ENCODE results near the gene PADI2. TPM values are rescaled to one million over a fixed set of nuclear protein-coding genes. Genes with fewer than 3 reads are reported as not detected.

PADI2 gene
- total and polyA plus RNA-seq, 2 of the 8 experiments (the other 6 are each of a cell fraction or from before 2014, with no cell fraction given), result 1.6 to 7.5 TPM

GRCh38 chr1:17097787-17098186 is 21.5 kb downstream of the PADI2 start:
- Histone ChIP-seq H3K14ac (ENCODE audit: insufficient read length) (no peak overlapping the region), H3K27ac (ENCODE audit: low read depth, low read length) (no peak overlapping the region), H4K20me1 (replicated peaks in 1 of 2; ENCODE audit: control insufficient read depth in 1 of 2, insufficient read depth in 2 of 2, low read length in 2 of 2) (no peaks in the 10 kb centered on the region), H3K4ac (replicated peaks; ENCODE audit: insufficient read length, low read depth, low read length) (no peak overlapping the region), H2AK5ac (ENCODE audit: low read depth, low read length) (no peak overlapping the region), H3K4me1 (replicated peaks in 1 of 4; ENCODE audit: control insufficient read depth in 3 of 4, insufficient read depth in 4 of 4, low read length in 3 of 4) (0 out of 7 replicates have a peak, but pooled peaks cover 0 to 2% (median under 1%) of the 10 kb centered on the region in 4 experiments), H3K18ac (ENCODE audit: extremely low read depth, low read length) (no peak overlapping the region), H3K79me1 (ENCODE audit: low read depth, low read length) (no peaks in the 10 kb centered on the region), H3K4me2 (ENCODE audit: insufficient read depth in 1 of 2, low read depth in 2 of 2, low read length in 2 of 2) (no peak overlapping the region), H2BK5ac (ENCODE audit: low read depth, low read length) (no peak overlapping the region), H2BK20ac (ENCODE audit: low read length) (no peak overlapping the region), H4K91ac (replicated peaks; ENCODE audit: insufficient read length, low read length) (no peak overlapping the region), H3K23me2 (ENCODE audit: low read depth, low read length) (no peaks in the 10 kb centered on the region), H3K56ac (replicated peaks; ENCODE audit: insufficient read length, low read depth, low read length) (no peak overlapping the region), H3K27me3 (replicated peaks in 1 of 4; ENCODE audit: control insufficient read depth in 3 of 4, extremely low read depth in 1 of 4, insufficient read depth in 3 of 4, low read length in 3 of 4) (no peaks in the 10 kb centered on the region; a peak in 1 of 7 replicates), H3K4me3 (ENCODE audit: extremely low read depth in 1 of 4, insufficient read depth in 2 of 4, low read depth in 3 of 4, low read length in 4 of 4) (no peak overlapping the region), H4K5ac (ENCODE audit: insufficient read length, low read depth, low read length) (no peak overlapping the region), H2BK120ac (replicated peaks; ENCODE audit: low read depth, low read length) (no peak overlapping the region), H3K79me2 (ENCODE audit: control insufficient read depth in 1 of 2, insufficient read depth in 2 of 2, low read length in 2 of 2) (no peaks in the 10 kb centered on the region), H3K23ac (ENCODE audit: insufficient read length) (no peak overlapping the region), H3K9me3 (ENCODE audit: insufficient read depth in 2 of 2, low read depth in 1 of 2, low read length in 1 of 2) (no peaks in the 10 kb centered on the region), H3K36me3 (ENCODE audit: control insufficient read depth in 2 of 4, insufficient read depth in 4 of 4, low read length in 3 of 4) (no peaks in the 10 kb centered on the region), H4K8ac (ENCODE audit: extremely low read depth, insufficient read depth, low read length) (no peak overlapping the region), H2AFZ (ENCODE audit: low read length) (no peak overlapping the region), H2BK15ac (ENCODE audit: low read length) (no peak overlapping the region), H2BK12ac (ENCODE audit: low read depth, low read length) (no peak overlapping the region), H3K9ac (replicated peaks in 1 of 4; ENCODE audit: extremely low read depth in 1 of 4, low read depth in 3 of 4, low read length in 3 of 4) (no peak overlapping the region; a peak in 1 of 7 replicates)
- CTCF ChIA-PET (ENCODE audit: partially characterized antibody), result interaction anchor here (0.6 to 1.9 kb wide), 6 partner anchors 10 to 239 kb away, joined by 3 to 5 read pairs (median 4); no protein-coding TSS in a partner anchor
- POLR2A ChIA-PET (ENCODE audit: partially characterized antibody), result no interaction called here
- DNase-seq (ENCODE audit: low read depth in 1 of 2, low spot score in 2 of 2), result no peak
- 71% methylated on average over 14 of the region's 14 CpGs; no CpG with 5 or more reads in 1 of the 2 experiments for WGBS, 2 experiments (ENCODE audit: extremely low coverage in 1 of 2, insufficient coverage in 1 of 2, insufficient read length in 1 of 2, insufficient replicate concordance in 2 of 2, low coverage in 1 of 2, low lambda C conversion rate in 2 of 2, missing lambda C conversion rate in 1 of 2)
- no peak for FAIRE-seq
- no peak for TF ChIP-seq CBX5 (IDR thresholded peaks at IDR 0.05; ENCODE audit: low read depth, low read length)
- no peak for TF ChIP-seq ZNF274 (IDR thresholded peaks at IDR 0.05; ENCODE audit: borderline replicate concordance, extremely low read depth, low read length)
- no peak for TF ChIP-seq HDAC6 (IDR thresholded peaks at IDR 0.05; ENCODE audit: low read depth, low read length)
- no peak for TF ChIP-seq EP300 (IDR thresholded peaks at IDR 0.05; ENCODE audit: borderline replicate concordance in 1 of 2, low read depth in 2 of 2, low read length in 2 of 2)
- TF ChIP-seq CTCF (IDR thresholded peaks at IDR 0.05; ENCODE audit: control extremely low read depth in 1 of 3, insufficient read depth in 1 of 3, low read depth in 1 of 3, low read length in 3 of 3), result no peak
- TF ChIP-seq POLR2AphosphoS5 (IDR thresholded peaks at IDR 0.05; ENCODE audit: low read depth, low read length), result no peak
- TF ChIP-seq HDAC2 (IDR thresholded peaks at IDR 0.05; ENCODE audit: borderline replicate concordance in 1 of 2, low read depth in 2 of 2, low read length in 2 of 2), result no peak
- no peak for TF ChIP-seq TAF7 (optimal IDR thresholded peaks at IDR 0.05; ENCODE audit: borderline replicate concordance, low read depth, low read length)
- TF ChIP-seq YY1 (IDR thresholded peaks at IDR 0.05; ENCODE audit: low read depth, low read length), result no peak
- no peak for TF ChIP-seq GTF2F1 (IDR thresholded peaks at IDR 0.05; ENCODE audit: borderline replicate concordance, low read depth, low read length)
- no peak for TF ChIP-seq MAX (IDR thresholded peaks at IDR 0.05)
